Glutamatergic neuron (in vitro differentiated cells): ENCODE data around the gene IFNL2. TPM values are rescaled to one million over a fixed set of nuclear protein-coding genes. Genes with fewer than 3 reads are reported as not detected.

ENCODE experiments used
- DNase-seq: peaks from one replicate; pipeline ENCODE4 v3.0.0; 2022
- H3K27ac Mint-ChIP-seq: one replicate; pipeline ENCODE4 v1.8.0; 2020; ENCODE audit warnings: mild to moderate bottlenecking, mixed read lengths, inconsistent platforms; ENCODE audit not compliant: unreplicated experiment
- H3K27me3 Mint-ChIP-seq: one replicate; pipeline ENCODE4 v1.8.0; 2020; ENCODE audit warnings: mild to moderate bottlenecking, moderate library complexity, mixed read lengths, inconsistent platforms; ENCODE audit not compliant: unreplicated experiment
- H3K36me3 Mint-ChIP-seq: one replicate; pipeline ENCODE4 v1.8.0; 2020; ENCODE audit warnings: mild to moderate bottlenecking, mixed read lengths, inconsistent platforms; ENCODE audit not compliant: unreplicated experiment
- H3K4me1 Mint-ChIP-seq: one replicate; pipeline ENCODE4 v1.8.0; 2020; ENCODE audit warnings: mild to moderate bottlenecking, low read depth, mixed read lengths, inconsistent platforms; ENCODE audit not compliant: unreplicated experiment
- H3K4me3 Mint-ChIP-seq: one replicate; pipeline ENCODE4 v1.8.0; 2020; ENCODE audit warnings: mild to moderate bottlenecking, mixed read lengths, inconsistent platforms; ENCODE audit not compliant: unreplicated experiment
- H3K9me3 Mint-ChIP-seq: one replicate; pipeline ENCODE4 v1.8.0; 2020; ENCODE audit warnings: mild to moderate bottlenecking, moderate library complexity, mixed read lengths, inconsistent platforms; ENCODE audit not compliant: unreplicated experiment
- total RNA-seq: library from RNA; stranded (reverse); fragmentation: NEBNext Ultra II Directional; extraction: Animal tissue kit (Norgen Biotek cat#: 25700); gene quantifications from one replicate; pipeline ENCODE4 v1.2.1, GENCODE V29; 2021; ENCODE audit not compliant: unreplicated experiment
- TF ChIP-seq, protein P1 (sequence below): fragments of 200-600 bp; sonication (generic); IDR thresholded peaks from one replicate; pipeline ENCODE4 v1.5.0; 2021; ENCODE audit not compliant: partially characterized antibody, unreplicated experiment

The IFNL2 gene
- total RNA-seq, 1 donor from 2014 or later, result not detected

DNA sequence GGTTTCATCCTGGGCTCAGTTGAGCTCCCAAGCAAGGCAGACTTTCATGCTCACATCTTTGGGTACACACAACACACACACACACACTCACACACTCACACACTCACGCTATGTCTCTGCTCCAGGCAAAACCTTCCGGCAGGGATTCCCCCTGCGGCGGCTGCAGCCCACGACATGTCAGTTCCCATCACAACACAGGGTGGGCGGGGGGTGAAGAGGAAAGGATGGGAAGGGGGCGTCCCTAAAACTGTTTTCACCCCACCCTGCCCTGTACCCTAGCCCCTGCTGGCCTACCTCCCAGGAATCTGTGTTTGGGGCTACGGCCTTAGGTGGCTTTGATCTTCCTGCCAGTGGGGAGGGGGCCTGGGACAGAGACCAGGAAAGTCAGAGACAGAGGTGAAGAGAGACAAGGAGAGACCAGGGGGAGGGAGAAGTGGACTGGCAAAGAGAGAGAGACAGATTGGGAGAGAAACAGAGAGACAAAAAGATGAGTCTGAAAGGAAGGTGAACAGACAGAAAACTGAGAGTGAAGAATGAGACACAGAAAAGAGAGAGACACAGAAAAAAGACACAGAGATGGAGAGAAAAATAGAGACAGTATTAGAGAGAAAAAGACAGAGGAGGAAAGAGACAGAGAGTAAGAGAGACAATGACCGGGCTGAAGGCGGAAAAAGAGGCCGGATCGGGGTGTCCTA lies 48.6 kb downstream of the IFNL2 start:
- Mint-ChIP-seq H3K9me3 (peaks cover 16% of the 10 kb centered on the region), H3K27me3 (peaks cover 20% of the 10 kb centered on the region), H3K4me1 (peaks cover 41% of the 10 kb centered on the region), H3K36me3 (peaks cover 3% of the 10 kb centered on the region), H3K27ac (peak overlapping the region; percentile 31), H3K4me3 (peak overlapping the region; percentile 72)
- TF ChIP-seq, protein P1, sequence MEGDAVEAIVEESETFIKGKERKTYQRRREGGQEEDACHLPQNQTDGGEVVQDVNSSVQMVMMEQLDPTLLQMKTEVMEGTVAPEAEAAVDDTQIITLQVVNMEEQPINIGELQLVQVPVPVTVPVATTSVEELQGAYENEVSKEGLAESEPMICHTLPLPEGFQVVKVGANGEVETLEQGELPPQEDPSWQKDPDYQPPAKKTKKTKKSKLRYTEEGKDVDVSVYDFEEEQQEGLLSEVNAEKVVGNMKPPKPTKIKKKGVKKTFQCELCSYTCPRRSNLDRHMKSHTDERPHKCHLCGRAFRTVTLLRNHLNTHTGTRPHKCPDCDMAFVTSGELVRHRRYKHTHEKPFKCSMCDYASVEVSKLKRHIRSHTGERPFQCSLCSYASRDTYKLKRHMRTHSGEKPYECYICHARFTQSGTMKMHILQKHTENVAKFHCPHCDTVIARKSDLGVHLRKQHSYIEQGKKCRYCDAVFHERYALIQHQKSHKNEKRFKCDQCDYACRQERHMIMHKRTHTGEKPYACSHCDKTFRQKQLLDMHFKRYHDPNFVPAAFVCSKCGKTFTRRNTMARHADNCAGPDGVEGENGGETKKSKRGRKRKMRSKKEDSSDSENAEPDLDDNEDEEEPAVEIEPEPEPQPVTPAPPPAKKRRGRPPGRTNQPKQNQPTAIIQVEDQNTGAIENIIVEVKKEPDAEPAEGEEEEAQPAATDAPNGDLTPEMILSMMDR, result no peak
- DNase-seq, result no peak

DNA sequence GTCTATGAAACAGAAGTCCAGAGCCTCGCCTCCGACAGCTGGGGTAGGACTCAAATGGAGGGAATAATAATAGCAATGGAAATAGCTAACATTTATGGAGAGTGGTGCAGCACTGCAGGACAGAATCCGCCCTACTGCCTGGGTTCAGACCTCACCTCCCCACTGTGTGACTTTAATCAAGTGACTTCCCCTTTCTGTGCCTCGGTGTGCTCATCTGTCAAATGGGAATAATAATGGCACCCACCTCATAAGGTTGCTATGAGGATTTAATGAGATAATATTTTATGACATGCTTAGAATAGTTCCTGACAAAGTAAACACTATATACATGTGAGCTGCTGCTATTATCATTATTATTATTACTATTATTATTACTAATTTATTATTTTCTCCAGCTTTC lies 49.3 kb downstream of the IFNL2 start:
- DNase-seq, result no peak
- peaks cover 18% of the 10 kb centered on the region for H3K9me3 Mint-ChIP-seq
- H3K4me3 Mint-ChIP-seq, result peak overlapping the region; percentile 96
- TF ChIP-seq, protein P1, result no peak
- peaks cover 39% of the 10 kb centered on the region for H3K4me1 Mint-ChIP-seq
- H3K27ac Mint-ChIP-seq, result no peak overlapping the region
- peaks cover 3% of the 10 kb centered on the region for H3K36me3 Mint-ChIP-seq
- H3K27me3 Mint-ChIP-seq, result peaks cover 19% of the 10 kb centered on the region

DNA sequence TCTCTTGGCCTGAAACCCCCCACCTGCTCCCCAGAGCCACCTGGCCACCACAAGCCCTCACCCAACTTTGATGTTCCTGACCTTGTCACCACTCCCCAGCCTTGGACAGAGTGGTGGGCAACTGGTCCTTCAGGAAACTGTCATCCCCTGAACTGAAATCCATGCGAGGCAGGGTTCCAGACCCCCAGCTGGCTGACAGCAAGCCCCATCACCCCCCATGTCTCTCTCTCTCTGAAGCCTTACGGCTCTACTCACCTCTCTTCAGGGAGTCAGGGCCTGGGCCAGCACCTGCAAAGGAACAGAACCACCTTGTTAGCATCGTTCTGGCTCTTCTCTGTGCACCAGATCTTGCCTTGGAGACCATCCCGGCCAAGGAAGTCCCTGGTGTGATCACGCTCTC lies 49.9 kb downstream of the IFNL2 start:
- peaks cover 37% of the 10 kb centered on the region for H3K4me1 Mint-ChIP-seq
- H3K4me3 Mint-ChIP-seq, result peak overlapping the region; percentile 96
- DNase-seq, result no peak
- H3K36me3 Mint-ChIP-seq, result peaks cover 3% of the 10 kb centered on the region
- peaks cover 20% of the 10 kb centered on the region for H3K9me3 Mint-ChIP-seq
- TF ChIP-seq, protein P1, result no peak
- peak overlapping the region; percentile 48 for H3K27ac Mint-ChIP-seq
- H3K27me3 Mint-ChIP-seq, result peaks cover 22% of the 10 kb centered on the region

DNA sequence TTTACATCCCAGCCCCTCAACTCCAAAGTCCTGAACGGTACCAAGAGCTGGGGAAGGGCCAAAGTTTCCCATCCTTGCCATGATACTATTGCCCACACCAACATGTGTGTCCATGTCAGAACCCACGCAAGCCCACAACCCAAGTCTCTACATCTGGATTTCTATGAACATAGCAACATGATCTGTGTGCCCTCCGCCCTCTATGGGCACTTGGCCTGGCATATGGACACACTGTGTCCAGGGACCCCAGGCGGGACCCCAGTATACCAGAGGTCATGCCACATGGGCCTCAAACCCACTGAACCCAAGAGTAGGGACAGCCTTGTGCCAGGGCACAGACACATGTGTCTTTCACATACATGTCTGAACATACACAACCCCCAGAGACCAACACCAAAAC lies 50.5 kb downstream of the IFNL2 start:
- H3K27me3 Mint-ChIP-seq, result peaks cover 22% of the 10 kb centered on the region
- peaks cover 3% of the 10 kb centered on the region for H3K36me3 Mint-ChIP-seq
- no peak for DNase-seq
- peaks cover 20% of the 10 kb centered on the region for H3K9me3 Mint-ChIP-seq
- peak overlapping the region; percentile 90 for H3K27ac Mint-ChIP-seq
- peaks cover 34% of the 10 kb centered on the region for H3K4me1 Mint-ChIP-seq
- TF ChIP-seq, protein P1, result no peak
- peak overlapping the region; percentile 96 for H3K4me3 Mint-ChIP-seq

DNA sequence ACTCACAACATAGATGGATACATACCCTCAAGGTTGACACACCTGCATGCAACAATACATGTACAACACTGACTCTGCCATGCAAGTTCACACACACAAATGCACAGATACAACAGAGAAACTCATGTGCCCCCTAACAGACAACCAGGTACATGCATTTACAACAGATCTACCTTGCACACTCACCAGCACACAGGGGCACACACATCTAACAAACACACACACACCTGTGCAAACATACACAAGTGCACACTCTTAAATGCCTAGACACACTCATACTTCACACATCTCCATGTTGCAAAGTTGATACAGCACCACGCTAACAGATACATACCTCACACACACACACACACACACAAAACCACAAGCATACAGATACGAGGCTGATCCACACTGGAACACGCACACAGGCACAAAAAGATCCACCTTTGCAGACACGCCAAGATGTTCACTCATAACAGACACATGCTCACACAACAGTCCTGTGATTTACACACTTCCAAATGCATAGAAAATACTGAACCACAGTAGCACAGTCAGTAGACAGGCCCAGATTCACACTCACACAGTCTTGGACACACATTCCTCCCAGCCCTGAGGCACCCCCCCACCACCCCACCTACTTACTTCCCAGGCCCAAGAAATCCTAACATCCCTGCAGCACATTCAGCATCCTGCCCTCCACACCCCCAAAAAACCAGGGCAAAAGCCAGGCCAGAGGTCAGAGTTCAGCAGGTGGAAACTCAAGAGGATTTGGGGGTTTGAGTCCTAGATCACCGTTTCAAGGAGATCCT lies 51.1 kb downstream of the IFNL2 start:
- TF ChIP-seq, protein P1, result no peak
- peaks cover 3% of the 10 kb centered on the region for H3K36me3 Mint-ChIP-seq
- H3K4me3 Mint-ChIP-seq, result peak overlapping the region; percentile 96
- H3K9me3 Mint-ChIP-seq, result peaks cover 20% of the 10 kb centered on the region
- peaks cover 22% of the 10 kb centered on the region for H3K27me3 Mint-ChIP-seq
- DNase-seq, result no peak
- peaks cover 34% of the 10 kb centered on the region for H3K4me1 Mint-ChIP-seq
- peak overlapping the region; percentile 90 for H3K27ac Mint-ChIP-seq
